GM10847 (cell line): ENCODE results near the gene ANGEL2.

Experiments
- POLR2A ChIP-seq: IDR thresholded peaks from 2 replicates; pipeline ENCODE4 v1.6.1; 2011; ENCODE audit not compliant: insufficient read length; ENCODE audit errors: extremely low read depth

ANGEL2 gene

GRCh38 chr1:213034713-213035112 lies 19.0 kb upstream of the ANGEL2 start:
- TF ChIP-seq POLR2A: no peak

GRCh38 chr1:213032651-213033050 lies 17.0 kb upstream of the ANGEL2 start:
- no peak for TF ChIP-seq POLR2A

- TF ChIP-seq POLR2A: no peak
Observed at GRCh38 chr1:213020016-213020415, 4.3 kb upstream of the ANGEL2 start.

- TF ChIP-seq POLR2A: no peak
Observed at GRCh38 chr1:213019450-213019849, 3.8 kb upstream of the ANGEL2 start.

GRCh38 chr1:213017447-213018273 lies 2.0 kb upstream of the ANGEL2 start:
- no peak for TF ChIP-seq POLR2A

- TF ChIP-seq POLR2A: no peak
Observed at GRCh38 chr1:213014642-213015041, 1.0 kb downstream of the ANGEL2 start.

GRCh38 chr1:213008564-213008963 lies 7.1 kb downstream of the ANGEL2 start:
- TF ChIP-seq POLR2A: no peak

- TF ChIP-seq POLR2A: no peak
Observed at GRCh38 chr1:213003256-213003655, 12.4 kb downstream of the ANGEL2 start.

- no peak for TF ChIP-seq POLR2A
Observed at GRCh38 chr1:212994926-212995325, 20.7 kb downstream of the ANGEL2 start.

GRCh38 chr1:212990276-212990675 lies 25.4 kb downstream of the ANGEL2 start:
- TF ChIP-seq POLR2A: no peak

- no peak for TF ChIP-seq POLR2A
Observed at GRCh38 chr1:212987702-212988322, 27.9 kb downstream of the ANGEL2 start.

GRCh38 chr1:212986551-212986950 lies 29.1 kb downstream of the ANGEL2 start:
- TF ChIP-seq POLR2A: no peak

- no peak for TF ChIP-seq POLR2A
Observed at GRCh38 chr1:212984522-212985291, 31.0 kb downstream of the ANGEL2 start.

GRCh38 chr1:212983482-212983881 lies 32.2 kb downstream of the ANGEL2 start:
- TF ChIP-seq POLR2A: no peak

GRCh38 chr1:212982430-212983152 lies 33.1 kb downstream of the ANGEL2 start:
- no peak for TF ChIP-seq POLR2A
